GM12878 (cell line): ENCODE measurements around the gene SPAG17. TPM values are rescaled to one million over a fixed set of nuclear protein-coding genes. Genes with fewer than 3 reads are reported as not detected.

Source experiments
- ATAC-seq: fragments of 200-7000 bp; cut with Tn5 transposase; 3 replicates; pipeline ENCODE4 v1.9.1; 2020; ENCODE audit warnings: mild to moderate bottlenecking, moderate library complexity
- BruUV-seq: library from RNA; stranded (reverse); fragments of 400-500 nt; replicated peaks from 2 replicates; lab custom pipeline; 2021; lab: Mats Ljungman, UMichigan
- CTCF ChIA-PET: fragments of 300-600 bp; sonication (Branson Sonifier 250); formaldehyde crosslinking; extraction: SDS; loops from one replicate; lab custom pipeline; 2021; ENCODE audit warnings: inconsistent platforms; lab: Yijun Ruan, JAX
- POLR2A ChIA-PET: fragments of 350-600 bp; formaldehyde crosslinking; extraction: SDS; loops from one replicate; lab custom pipeline; 2021; ENCODE audit warnings: inconsistent platforms; lab: Charles Lee
- RAD21 ChIA-PET: fragments of 300-600 bp; sonication (Branson Sonifier 250); formaldehyde crosslinking; loops from one replicate; lab custom pipeline; 2023; ENCODE audit warnings: antibody characterized with exemption; ENCODE audit not compliant: unreplicated experiment; lab: Charles Lee
- SMC1A ChIA-PET: fragments of 300-600 bp; sonication (Branson Sonifier 250); formaldehyde crosslinking; loops from one replicate; lab custom pipeline; 2023; ENCODE audit not compliant: unreplicated experiment, uncharacterized antibody; lab: Charles Lee
- DNase-seq: peaks from one replicate; pipeline ENCODE4 v3.0.0-alpha.2; 2011; ENCODE audit warnings: low read depth, low spot score
- FAIRE-seq: peaks from 3 replicates; lab custom pipeline; 2011; peaks lifted over from hg19 to GRCh38; lab: Jason Lieb, UNC
- H2AFZ ChIP-seq: 2 replicates; pipeline ENCODE4 v1.6.0; 2011; ENCODE audit warnings: low read depth, low read length, control low read depth; ENCODE audit not compliant: control insufficient read depth
- H3K27ac ChIP-seq: 2 replicates; pipeline ENCODE4 v1.5.1; 2011; ENCODE audit warnings: control low read depth; ENCODE audit not compliant: control insufficient read depth, insufficient read depth
- H3K27me3 ChIP-seq, 2 experiments: replicated peaks in 1 of 2; 2 replicates each; pipeline versions ENCODE4 v1.6.0 to v1.6.1; 2011; ENCODE audit warnings: low read length in 1 of 2; ENCODE audit not compliant: control insufficient read depth in 2 of 2, insufficient read depth in 2 of 2
- H3K36me3 ChIP-seq, 2 experiments: 2 replicates each; pipeline ENCODE4 v1.5.1; 2011; ENCODE audit warnings: low read length in 1 of 2; ENCODE audit not compliant: control insufficient read depth in 2 of 2, insufficient read depth in 2 of 2
- H3K4me1 ChIP-seq: 2 replicates; pipeline ENCODE4 v1.6.1; 2011; ENCODE audit warnings: mild to moderate bottlenecking, low read length, moderate library complexity, mixed read lengths; ENCODE audit not compliant: control insufficient read depth, insufficient read depth
- H3K4me2 ChIP-seq: 2 replicates; pipeline ENCODE4 v1.6.0; 2011; ENCODE audit warnings: control low read depth; ENCODE audit not compliant: control insufficient read depth, insufficient read depth
- H3K4me3 ChIP-seq: fragments of 200-600 bp; sonication (generic); 2 replicates; pipeline ENCODE4 v1.5.1; 2016
- H3K79me2 ChIP-seq: 2 replicates; pipeline ENCODE4 v1.6.0; 2011; ENCODE audit warnings: low read length; ENCODE audit not compliant: control insufficient read depth, insufficient read depth
- H3K9ac ChIP-seq: 2 replicates; pipeline ENCODE4 v1.8.0; 2011; ENCODE audit warnings: low read length, control low read depth, mixed read lengths; ENCODE audit not compliant: control insufficient read depth, insufficient read depth
- H3K9me3 ChIP-seq: replicated peaks from 3 replicates; pipeline ENCODE4 v1.5.1; 2011; ENCODE audit warnings: mild to moderate bottlenecking, low read length; ENCODE audit not compliant: control insufficient read depth, insufficient read depth
- H4K20me1 ChIP-seq: 2 replicates; pipeline ENCODE4 v1.6.0; 2011; ENCODE audit not compliant: control insufficient read depth, insufficient read depth
- BCL3 ChIP-seq: IDR thresholded peaks from 2 replicates; pipeline ENCODE4 v1.6.1; 2011; ENCODE audit warnings: borderline replicate concordance, low read depth, mild to moderate bottlenecking, moderate library complexity, low read length; ENCODE audit not compliant: insufficient read depth, poor library complexity, severe bottlenecking
- BMI1 ChIP-seq: fragments of 450-650 bp; IDR thresholded peaks from 2 replicates; pipeline ENCODE4 v1.6.1; 2016; ENCODE audit warnings: mild to moderate bottlenecking, moderate library complexity, borderline replicate concordance
- BRCA1 ChIP-seq: IDR thresholded peaks from 2 replicates; pipeline ENCODE4 v1.6.1; 2011; ENCODE audit warnings: low read depth, low read length, improper control_type of control experiment
- DPF2 ChIP-seq: fragments of 450-650 bp; IDR thresholded peaks from 2 replicates; pipeline ENCODE4 v1.6.1; 2017; ENCODE audit warnings: mild to moderate bottlenecking
- E2F4 ChIP-seq: IDR thresholded peaks from 2 replicates; pipeline ENCODE4 v1.6.1; 2012; ENCODE audit warnings: low read depth, low read length, improper control_type of control experiment
- ELK1 ChIP-seq: IDR thresholded peaks from 2 replicates; pipeline ENCODE4 v1.6.1; 2012; ENCODE audit warnings: low read depth, low read length, improper control_type of control experiment
- FOXK2 ChIP-seq: fragments of 450-650 bp; IDR thresholded peaks from 2 replicates; pipeline ENCODE4 v1.6.1; 2017; ENCODE audit warnings: mild to moderate bottlenecking, moderate library complexity
- HDGF ChIP-seq: fragments of 450-650 bp; IDR thresholded peaks from 2 replicates; pipeline ENCODE4 v1.6.1; 2016; ENCODE audit warnings: antibody characterized with exemption
- KLF5 ChIP-seq: fragments of 450-650 bp; IDR thresholded peaks from 2 replicates; pipeline ENCODE4 v1.6.1; 2014; ENCODE audit warnings: mild to moderate bottlenecking; ENCODE audit not compliant: partially characterized antibody
- RFX5 ChIP-seq: IDR thresholded peaks from 2 replicates; pipeline ENCODE4 v1.6.1; 2011; ENCODE audit warnings: low read depth, low read length, improper control_type of control experiment
- SMC3 ChIP-seq: IDR thresholded peaks from 2 replicates; pipeline ENCODE4 v1.6.1; 2011; ENCODE audit warnings: low read length, improper control_type of control experiment, borderline replicate concordance
- SUZ12 ChIP-seq: fragments of 200-600 bp; sonication (generic); IDR thresholded peaks from one replicate; pipeline ENCODE4 v1.6.1; 2018; ENCODE audit warnings: antibody characterized with exemption, mild to moderate bottlenecking; ENCODE audit not compliant: unreplicated experiment
- ZBTB40 ChIP-seq: fragments of 450-650 bp; IDR thresholded peaks from 2 replicates; pipeline ENCODE4 v1.6.1; 2016; ENCODE audit warnings: mild to moderate bottlenecking, moderate library complexity, borderline replicate concordance
- WGBS: methylation state at CpG from one replicate; pipeline ENCODE4 v1.1.6; 2016; ENCODE audit warnings: low lambda C conversion rate; ENCODE audit not compliant: insufficient replicate concordance, insufficient coverage; ENCODE audit errors: missing lambda C conversion rate; 5-methylcytosine and 5-hydroxymethylcytosine counted together
- in situ Hi-C: fragments of 300-500 bp; cut with MboI; formaldehyde crosslinking; loops from 9 replicates; pipeline ENCODE4 v1.14.3; 2018; ENCODE audit warnings: mixed read lengths
- intact Hi-C: fragments of 100-400 bp; cut with micrococcal nuclease; formaldehyde crosslinking; loops from one replicate; pipeline ENCODE4 v1.14.2; 2022; ENCODE audit not compliant: unreplicated experiment
- polyA plus RNA-seq, 11 experiments: library from polyadenylated mRNA; depleted of rRNA in 4 of 11; unstranded in 6 of 11; stranded (reverse) in 5 of 11; fragments of >200 nt; fragmentation: Nextera tagmentation in 4 of 11; fragmentation: Illumina TruSeq in 1 of 11; extraction: Ambion mirVana in 4 of 11; extraction: Trizol in 1 of 11; gene quantifications; 1 replicate in 1 of 11; 2 replicates in 10 of 11; pipeline versions ENCODE4 v1.2.1 to v1.2.3, GENCODE V29; 2011 to 2016; ENCODE audit warnings: inconsistent platforms in 2 of 11, missing spikeins in 2 of 11, low read depth in 1 of 11
- total RNA-seq, 4 experiments: library from RNA; depleted of rRNA in 3 of 4; stranded (reverse); fragments of >200 nt in 3 of 4; fragmentation: Illumina TruSeq in 1 of 4; extraction: Trizol in 1 of 4; gene quantifications; 2 replicates each; pipeline versions ENCODE4 v1.2.1 to v1.2.3, GENCODE V29; 2013 to 2021

SPAG17 gene
- total and polyA plus RNA-seq, 10 of the 15 experiments (the other 5 are each of a cell fraction or from before 2014, with no cell fraction given): 0.02 to 0.16 (median 0.03) TPM; not detected in 7

- TF ChIP-seq DPF2: no peak
- TF ChIP-seq BRCA1: no peak
- TF ChIP-seq BMI1: no peak
- no peak for TF ChIP-seq ELK1
- no peak for TF ChIP-seq E2F4
- no peak for TF ChIP-seq HDGF
Observed at GRCh38 chr1:118116401-118116800, 68.6 kb downstream of the SPAG17 start (continued).

- ChIA-PET CTCF (no interaction called here), RAD21 (no interaction called here), POLR2A (no interaction called here), SMC1A (no interaction called here)
- Histone ChIP-seq H3K79me2 (no peaks in the 10 kb centered on the region), H3K4me2 (no peak overlapping the region), H3K27ac (no peak overlapping the region), H2AFZ (no peak overlapping the region), H4K20me1 (no peaks in the 10 kb centered on the region), H3K9me3 (no peaks in the 10 kb centered on the region), H3K4me3 (no peak overlapping the region), H3K4me1 (no peaks in the 10 kb centered on the region), H3K27me3 (peaks cover 0 to 3% of the 10 kb centered on the region in 2 experiments; a peak in 1 of 4 replicates), H3K36me3 (no peaks in the 10 kb centered on the region), H3K9ac (no peak overlapping the region)
- no peak for FAIRE-seq
- intact Hi-C loops (no loop called here), in situ Hi-C loops (no loop called here)
- no peak for DNase-seq
- WGBS: 38% methylated on average over 6 of the region's 6 CpGs
- no peak for ATAC-seq
- no TSS peak for BruUV-seq
- TF ChIP-seq FOXK2: no peak
- no peak for TF ChIP-seq BRCA1
- TF ChIP-seq RFX5: no peak
- no peak for TF ChIP-seq SUZ12
- TF ChIP-seq ZBTB40: no peak
- no peak for TF ChIP-seq SMC3
- no peak for TF ChIP-seq BCL3
- no peak for TF ChIP-seq KLF5
Observed at GRCh38 chr1:118115567-118116295, 69.3 kb downstream of the SPAG17 start.
